HG03520 (cell line): ENCODE data around the gene LSS.
"Not testable (repeated sequence)": the region's sequence is repeated elsewhere in the genome, so short reads cannot be mapped to it uniquely, and the experiment has no call there.

Experiments
- ATAC-seq: cut with Tn5 transposase; IDR thresholded peaks from one replicate; pipeline ENCODE4 v1.9.1; 2021; ENCODE audit warnings: mild to moderate bottlenecking, moderate library complexity; ENCODE audit not compliant: unreplicated experiment

LSS gene

GRCh38 chr21:46171996-46172862 is 56.3 kb downstream of the LSS start:
- no peak for ATAC-seq

- no peak for ATAC-seq
Observed at GRCh38 chr21:46171585-46171984, 57.0 kb downstream of the LSS start.

DNA sequence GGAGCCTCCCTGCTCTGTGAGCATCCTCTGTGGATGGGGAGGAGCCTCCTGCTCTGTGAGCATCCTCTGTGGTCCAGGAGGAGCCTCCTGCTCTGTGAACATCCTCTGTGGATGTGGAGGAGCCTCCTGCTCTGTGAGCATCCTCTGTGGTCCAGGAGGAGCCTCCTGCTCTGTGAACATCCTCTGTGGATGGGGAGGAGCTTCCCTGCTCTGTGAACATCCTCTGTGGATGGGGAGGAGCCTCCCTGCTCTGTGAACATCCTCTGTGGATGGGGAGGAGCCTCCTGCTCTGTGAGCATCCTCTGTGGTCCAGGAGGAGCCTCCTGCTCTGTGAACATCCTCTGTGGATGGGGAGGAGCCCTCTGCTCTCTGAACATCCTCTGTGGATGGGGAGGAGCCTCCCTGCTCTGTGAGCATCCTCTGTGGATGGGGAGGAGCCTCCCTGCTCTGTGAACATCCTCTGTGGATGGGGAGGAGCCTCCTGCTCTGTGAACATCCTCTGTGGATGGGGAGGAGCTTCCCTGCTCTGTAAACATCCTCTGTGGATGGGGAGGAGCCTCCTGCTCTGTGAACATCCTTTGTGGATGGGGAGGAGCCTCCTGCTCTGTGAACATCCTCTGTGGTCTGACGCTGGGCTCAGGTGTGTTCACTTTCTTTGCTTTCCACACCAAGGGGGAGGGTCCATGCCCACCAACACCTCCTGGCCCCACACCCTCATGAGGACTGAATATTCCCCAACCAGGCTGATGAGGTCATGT is 58.0 kb downstream of the LSS start:
- ATAC-seq, result not testable (repeated sequence)

DNA sequence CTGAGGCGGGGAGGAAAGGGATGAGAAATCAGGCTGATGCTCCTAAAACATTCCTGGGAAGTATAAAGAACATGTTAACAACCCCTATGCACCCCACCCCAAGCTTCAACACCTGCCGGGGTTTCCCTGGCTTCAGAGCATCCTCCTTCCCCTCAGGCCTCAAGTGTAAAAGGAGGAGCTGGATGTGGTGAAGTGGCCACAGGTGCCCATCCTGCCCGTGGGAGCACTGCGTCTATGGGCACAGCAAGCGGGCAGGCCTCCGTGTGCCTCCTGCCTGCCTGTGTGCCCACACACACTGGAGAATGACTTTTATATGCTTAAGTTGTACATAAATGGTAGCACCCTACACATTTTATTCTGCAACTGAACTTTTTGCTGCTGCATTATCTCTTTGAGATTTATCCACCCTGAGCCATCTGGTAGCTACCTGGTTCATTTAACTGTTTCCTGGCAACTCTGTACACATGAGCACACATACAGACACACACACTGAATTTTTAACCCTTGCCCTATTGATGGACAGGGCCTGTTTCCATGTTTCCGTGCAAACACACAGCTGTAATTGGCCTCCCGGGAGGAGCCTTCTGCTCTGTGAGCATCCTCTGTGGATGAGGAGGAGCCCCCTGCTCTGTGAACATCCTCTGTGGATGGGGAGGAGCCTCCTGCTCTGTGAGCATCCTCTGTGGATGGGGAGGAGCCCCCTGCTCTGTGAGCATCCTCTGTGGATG is 59.8 kb downstream of the LSS start:
- ATAC-seq, result no peak

DNA sequence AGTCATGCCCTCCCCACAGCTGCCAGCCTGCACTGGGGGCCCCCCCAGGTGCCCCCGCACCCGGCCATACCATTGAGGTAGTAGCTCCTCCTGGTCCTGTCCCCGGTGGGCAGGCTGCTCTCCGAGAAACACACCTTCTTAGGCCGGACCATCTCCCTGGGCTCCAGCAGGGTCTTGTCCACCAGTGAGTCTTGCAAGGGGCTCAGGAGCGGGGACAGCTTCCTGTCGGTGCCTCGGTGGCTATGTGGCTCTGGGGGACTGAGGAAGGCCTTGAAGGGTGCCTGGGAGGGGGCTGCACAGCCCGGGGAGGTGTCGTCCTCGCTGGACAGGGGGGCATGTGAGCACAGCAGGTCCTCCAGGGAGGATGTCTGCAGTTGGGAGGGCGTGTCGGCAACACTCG is 60.3 kb downstream of the LSS start:
- no peak for ATAC-seq

DNA sequence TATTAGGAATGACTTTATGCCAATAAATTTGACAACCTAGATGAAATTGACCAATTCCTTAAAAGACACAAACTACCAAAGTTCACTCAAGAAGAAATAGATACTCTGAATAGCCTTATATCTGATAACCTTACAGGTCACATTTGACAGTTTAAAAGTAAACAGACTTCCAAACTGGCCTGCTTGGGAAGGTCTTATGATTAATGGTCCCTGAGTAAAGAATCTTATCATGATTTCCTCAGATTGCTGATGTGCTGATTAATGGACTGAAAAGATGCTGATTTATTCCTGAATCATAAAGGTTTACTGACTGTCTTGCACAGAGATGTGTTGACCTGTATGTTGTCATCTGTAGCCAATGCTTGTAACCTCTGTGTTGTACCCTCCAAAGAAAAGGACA is 63.5 kb downstream of the LSS start:
- no peak for ATAC-seq

- ATAC-seq, result no peak
Observed at GRCh38 chr21:46163380-46163779, 65.2 kb downstream of the LSS start.

GRCh38 chr21:46161633-46162592 is 66.7 kb downstream of the LSS start:
- no peak for ATAC-seq

GRCh38 chr21:46160907-46161632 is 67.5 kb downstream of the LSS start:
- ATAC-seq, result no peak

DNA sequence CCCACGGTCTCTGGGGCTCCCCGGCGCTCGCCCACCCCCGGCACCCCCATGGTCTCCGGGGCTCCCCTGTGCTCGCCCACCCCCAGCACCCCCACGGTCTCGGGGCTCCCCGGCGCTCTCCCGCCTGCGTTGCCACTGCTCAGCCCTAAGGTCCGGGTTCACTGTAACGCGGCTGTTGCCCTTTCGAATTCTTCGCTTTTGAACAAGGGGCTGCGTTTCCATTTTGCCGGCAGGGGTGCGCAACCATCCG is 68.0 kb downstream of the LSS start:
- ATAC-seq, result no peak

- ATAC-seq, result no peak
Observed at GRCh38 chr21:46159841-46160656, 68.5 kb downstream of the LSS start.

DNA sequence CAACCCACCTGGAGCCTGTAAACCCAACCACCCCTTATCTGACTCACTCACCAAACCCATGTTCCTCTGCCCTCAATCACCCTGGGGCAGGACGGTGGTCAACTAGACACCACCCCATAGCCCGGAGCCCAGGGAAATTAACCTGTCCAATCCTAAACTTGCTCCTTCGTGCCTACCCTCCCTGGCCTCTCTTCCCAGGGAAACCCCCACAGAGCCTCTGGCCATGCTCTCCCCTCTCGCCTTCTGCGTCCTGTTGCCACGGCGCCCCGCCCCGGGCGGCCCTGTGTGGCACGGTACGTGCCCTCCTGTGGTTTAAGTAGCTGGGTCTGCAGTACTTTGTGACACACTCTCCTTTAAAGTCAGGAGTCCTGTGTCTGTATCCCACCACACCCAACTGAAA is 69.2 kb downstream of the LSS start:
- ATAC-seq, result no peak

- ATAC-seq, result no peak
Observed at GRCh38 chr21:46158666-46159300, 69.8 kb downstream of the LSS start.

GRCh38 chr21:46157987-46158451 is 70.6 kb downstream of the LSS start:
- ATAC-seq, result no peak

GRCh38 chr21:46157396-46157986 is 71.1 kb downstream of the LSS start:
- ATAC-seq, result no peak

- ATAC-seq, result no peak
Observed at GRCh38 chr21:46156678-46157077, 71.9 kb downstream of the LSS start.

GRCh38 chr21:46156378-46156645 is 72.3 kb downstream of the LSS start:
- ATAC-seq, result no peak
